SK-N-SH (cell line): ENCODE data around the gene SLC7A1.

Experiments used
- JUND ChIP-seq: IDR thresholded peaks from 2 replicates; pipeline ENCODE4 v1.4.0; 2012
- MXI1 ChIP-seq: IDR thresholded peaks from 2 replicates; pipeline ENCODE4 v1.6.1; 2012; ENCODE audit warnings: mild to moderate bottlenecking, low read depth, low read length, improper control_type of control experiment
- POLR2AphosphoS5 ChIP-seq: IDR thresholded peaks from 2 replicates; pipeline ENCODE4 v1.6.1; 2012; ENCODE audit warnings: low read depth, low read length
- SIN3A ChIP-seq: IDR thresholded peaks from 2 replicates; pipeline ENCODE4 v1.6.1; 2012; ENCODE audit warnings: low read depth, mild to moderate bottlenecking, low read length, moderate library complexity, borderline replicate concordance
- TF ChIP-seq, protein P1 (sequence below): fragments of 200-600 bp; sonication (generic); IDR thresholded peaks from 2 replicates; pipeline ENCODE4 v1.6.1; 2017; ENCODE audit warnings: antibody characterized with exemption, mild to moderate bottlenecking, moderate library complexity

- TF ChIP-seq, protein P1, sequence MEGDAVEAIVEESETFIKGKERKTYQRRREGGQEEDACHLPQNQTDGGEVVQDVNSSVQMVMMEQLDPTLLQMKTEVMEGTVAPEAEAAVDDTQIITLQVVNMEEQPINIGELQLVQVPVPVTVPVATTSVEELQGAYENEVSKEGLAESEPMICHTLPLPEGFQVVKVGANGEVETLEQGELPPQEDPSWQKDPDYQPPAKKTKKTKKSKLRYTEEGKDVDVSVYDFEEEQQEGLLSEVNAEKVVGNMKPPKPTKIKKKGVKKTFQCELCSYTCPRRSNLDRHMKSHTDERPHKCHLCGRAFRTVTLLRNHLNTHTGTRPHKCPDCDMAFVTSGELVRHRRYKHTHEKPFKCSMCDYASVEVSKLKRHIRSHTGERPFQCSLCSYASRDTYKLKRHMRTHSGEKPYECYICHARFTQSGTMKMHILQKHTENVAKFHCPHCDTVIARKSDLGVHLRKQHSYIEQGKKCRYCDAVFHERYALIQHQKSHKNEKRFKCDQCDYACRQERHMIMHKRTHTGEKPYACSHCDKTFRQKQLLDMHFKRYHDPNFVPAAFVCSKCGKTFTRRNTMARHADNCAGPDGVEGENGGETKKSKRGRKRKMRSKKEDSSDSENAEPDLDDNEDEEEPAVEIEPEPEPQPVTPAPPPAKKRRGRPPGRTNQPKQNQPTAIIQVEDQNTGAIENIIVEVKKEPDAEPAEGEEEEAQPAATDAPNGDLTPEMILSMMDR, result no peak
- TF ChIP-seq POLR2AphosphoS5 (no peak), JUND (no peak), MXI1 (no peak), SIN3A (no peak)
Observed at GRCh38 chr13:29527916-29528315, 67.6 kb downstream of the SLC7A1 start.
